Heart left ventricle (tissue), 16 donors: ENCODE data around the gene KLK2. TPM values are rescaled to one million over a fixed set of nuclear protein-coding genes. Genes with fewer than 3 reads are reported as not detected.

Experiments
- ATAC-seq, 4 donors: fragments of 200-7000 bp; cut with Tn5 transposase; one replicate each; pipeline ENCODE4 v1.9.1; 2020 to 2022; ENCODE audit warnings: moderate library complexity in 4 of 4, mild to moderate bottlenecking in 3 of 4, moderate number of reproducible peaks in 1 of 4
- DNase-seq, 5 donors: peaks; one replicate each; pipeline ENCODE4 v3.0.0-alpha.2; 2020
- H3K27ac ChIP-seq, 12 donors: fragments of 200-600 bp; sonication (generic) in 4 of 12; one replicate each; pipeline versions ENCODE4 v1.5.0 to v1.8.0; 2016 to 2022; ENCODE audit warnings: mild to moderate bottlenecking in 2 of 12
- H3K27me3 ChIP-seq, 9 donors: fragments of 200-600 bp; sonication (generic) in 2 of 9; one replicate each; pipeline versions ENCODE4 v1.5.1 to v1.8.0; 2016 to 2022; ENCODE audit warnings: mild to moderate bottlenecking in 3 of 9
- H3K36me3 ChIP-seq, 9 donors: fragments of 200-600 bp; sonication (generic) in 2 of 9; one replicate each; pipeline versions ENCODE4 v1.5.0 to v1.8.0; 2018 to 2022; ENCODE audit warnings: mild to moderate bottlenecking in 2 of 9
- H3K4me1 ChIP-seq, 12 donors: fragments of 200-600 bp; sonication (generic) in 4 of 12; one replicate each; pipeline versions ENCODE4 v1.5.0 to v1.8.0; 2016 to 2022; ENCODE audit warnings: mild to moderate bottlenecking in 3 of 12
- H3K4me3 ChIP-seq, 12 donors: fragments of 200-600 bp; sonication (generic) in 4 of 12; one replicate each; pipeline versions ENCODE4 v1.5.0 to v1.8.0; 2017 to 2022; ENCODE audit warnings: mild to moderate bottlenecking in 9 of 12, moderate library complexity in 4 of 12
- H3K9me3 ChIP-seq, 12 donors: fragments of 200-600 bp; sonication (generic) in 4 of 12; one replicate each; pipeline versions ENCODE4 v1.5.0 to v1.8.0; 2016 to 2022; ENCODE audit warnings: mild to moderate bottlenecking in 1 of 12
- POLR2A ChIP-seq, 2 donors: fragments of 450-650 bp; IDR thresholded peaks; one replicate each; pipeline ENCODE4 v1.6.1; 2017; ENCODE audit warnings: antibody characterized with exemption in 2 of 2, mild to moderate bottlenecking in 2 of 2, moderate library complexity in 2 of 2
- WGBS, 4 donors: extraction: QIAGEN DNeasy Blood & Tissue Kit in 2 of 4; methylation state at CpG; one replicate each; pipeline versions ENCODE4 v1.1.5 to v1.1.7; 2013 to 2018; 5-methylcytosine and 5-hydroxymethylcytosine counted together
- intact Hi-C, 10 donors: fragments of 100-400 bp; cut with DNase I; formaldehyde crosslinking; loops; one replicate each; pipeline versions ENCODE4 v1.11.1 to v1.14.2; 2022
- polyA plus RNA-seq, 2 donors: library from polyadenylated mRNA; stranded (reverse); fragments of 200-250 nt; gene quantifications; one replicate each; pipeline ENCODE4 v1.2.3, GENCODE V29; 2013
- total RNA-seq, 9 donors: library from RNA; depleted of rRNA in 2 of 9; stranded (reverse); fragments of >200 nt in 2 of 9; fragmentation: NEBNext Ultra II Directional in 3 of 9; extraction: Animal tissue kit (Norgen Biotek cat#: 25700) in 3 of 9; gene quantifications; one replicate each; pipeline versions ENCODE4 v1.1.0 to v1.2.4, GENCODE V29; 2016 to 2023
- TF ChIP-seq, protein P1 (sequence below), 12 donors: fragments of 200-600 bp; sonication (generic) in 4 of 12; IDR thresholded peaks; one replicate each; pipeline versions ENCODE4 v1.5.0 to v1.8.0; 2018 to 2022; ENCODE audit warnings: antibody characterized with exemption in 12 of 12, mild to moderate bottlenecking in 5 of 12
- donor health status: ischemic (EF 13 %, LVEDD 7.1; RV severe dilation, severe dysfunction).
- donor health status: healthy with polysubstance abuse.
- donor health status: DM: no; HTN: yes; CAD: no.
- donor health status: DM: no; HTN: no; CAD: no.
- donor health status: ischemic (EF 25% LVEDD 6.9; RV normal size, moderate dysfunction).
- donor health status: ischemic (EF 25% LVEDD 5.7; RV mildly dilated, moderate dysfunction).
- donor health status: healthy.
- donor health status: DM: yes; HTN: yes; CAD: no.
- donor health status: ischemic (EF 35%, LVEDD 5.7; RV mildly dilated, moderate dysfunction).
- donor health status: nonischemic (EF 11% LVEDD 7.7; RV severe dilation, severe dysfunction).
- donor health status: DM: yes; HTN: yes; CAD: no.
- donor health status: PGD.
- donor health status: ischemic (EF 29% LVEDD 5.4; RV normal size, mild dysfunction).
- donor health status: nonischemic (EF 23%, LVEDD 6.1; RV moderate dilation, normal function).

Gene KLK2
- total and polyA plus RNA-seq, 11 donors: not detected

DNA sequence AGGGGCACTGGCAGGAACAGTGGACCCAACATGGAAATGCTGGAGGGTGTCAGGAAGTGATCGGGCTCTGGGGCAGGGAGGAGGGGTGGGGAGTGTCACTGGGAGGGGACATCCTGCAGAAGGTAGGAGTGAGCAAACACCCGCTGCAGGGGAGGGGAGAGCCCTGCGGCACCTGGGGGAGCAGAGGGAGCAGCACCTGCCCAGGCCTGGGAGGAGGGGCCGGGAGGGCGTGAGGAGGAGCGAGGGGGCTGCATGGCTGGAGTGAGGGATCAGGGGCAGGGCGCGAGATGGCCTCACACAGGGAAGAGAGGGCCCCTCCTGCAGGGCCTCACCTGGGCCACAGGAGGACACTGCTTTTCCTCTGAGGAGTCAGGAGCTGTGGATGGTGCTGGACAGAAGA lies 4.1 kb downstream of the KLK2 start:
- intact Hi-C loops: no loop called here
- TF ChIP-seq POLR2A (IDR thresholded peaks at IDR 0.05): no peak
- TF ChIP-seq, protein P1, sequence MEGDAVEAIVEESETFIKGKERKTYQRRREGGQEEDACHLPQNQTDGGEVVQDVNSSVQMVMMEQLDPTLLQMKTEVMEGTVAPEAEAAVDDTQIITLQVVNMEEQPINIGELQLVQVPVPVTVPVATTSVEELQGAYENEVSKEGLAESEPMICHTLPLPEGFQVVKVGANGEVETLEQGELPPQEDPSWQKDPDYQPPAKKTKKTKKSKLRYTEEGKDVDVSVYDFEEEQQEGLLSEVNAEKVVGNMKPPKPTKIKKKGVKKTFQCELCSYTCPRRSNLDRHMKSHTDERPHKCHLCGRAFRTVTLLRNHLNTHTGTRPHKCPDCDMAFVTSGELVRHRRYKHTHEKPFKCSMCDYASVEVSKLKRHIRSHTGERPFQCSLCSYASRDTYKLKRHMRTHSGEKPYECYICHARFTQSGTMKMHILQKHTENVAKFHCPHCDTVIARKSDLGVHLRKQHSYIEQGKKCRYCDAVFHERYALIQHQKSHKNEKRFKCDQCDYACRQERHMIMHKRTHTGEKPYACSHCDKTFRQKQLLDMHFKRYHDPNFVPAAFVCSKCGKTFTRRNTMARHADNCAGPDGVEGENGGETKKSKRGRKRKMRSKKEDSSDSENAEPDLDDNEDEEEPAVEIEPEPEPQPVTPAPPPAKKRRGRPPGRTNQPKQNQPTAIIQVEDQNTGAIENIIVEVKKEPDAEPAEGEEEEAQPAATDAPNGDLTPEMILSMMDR (IDR thresholded peaks at IDR 0.05): no peak
- no peak for DNase-seq
- H3K27me3 ChIP-seq: peaks cover 0 to 62% (median 11%) of the 10 kb centered on the region in 9 donors
- H3K9me3 ChIP-seq: no peaks in the 10 kb centered on the region
- no peaks in the 10 kb centered on the region for H3K36me3 ChIP-seq
- H3K27ac ChIP-seq: no peak overlapping the region
- no peak for ATAC-seq
- H3K4me1 ChIP-seq: no peaks in the 10 kb centered on the region
- H3K4me3 ChIP-seq: no peak overlapping the region
- 18 to 23% (median 21%) methylated on average over 8 of the region's 8 CpGs for WGBS, 4 donors

DNA sequence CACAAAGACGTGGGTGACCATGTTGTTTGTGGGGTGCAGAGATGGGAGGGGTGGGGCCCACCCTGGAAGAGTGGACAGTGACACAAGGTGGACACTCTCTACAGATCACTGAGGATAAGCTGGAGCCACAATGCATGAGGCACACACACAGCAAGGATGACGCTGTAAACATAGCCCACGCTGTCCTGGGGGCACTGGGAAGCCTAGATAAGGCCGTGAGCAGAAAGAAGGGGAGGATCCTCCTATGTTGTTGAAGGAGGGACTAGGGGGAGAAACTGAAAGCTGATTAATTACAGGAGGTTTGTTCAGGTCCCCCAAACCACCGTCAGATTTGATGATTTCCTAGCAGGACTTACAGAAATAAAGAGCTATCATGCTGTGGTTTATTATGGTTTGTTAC lies 5.6 kb downstream of the KLK2 start:
- DNase-seq (no peak), ATAC-seq (no peak)
- Histone ChIP-seq H3K4me1 (no peaks in the 10 kb centered on the region), H3K9me3 (no peaks in the 10 kb centered on the region), H3K36me3 (no peaks in the 10 kb centered on the region), H3K27me3 (peaks cover 0 to 51% (median 11%) of the 10 kb centered on the region in 9 donors), H3K27ac (no peak overlapping the region), H3K4me3 (no peak overlapping the region)
- intact Hi-C loops: no loop called here
- TF ChIP-seq, protein P1 (IDR thresholded peaks at IDR 0.05): no peak
- TF ChIP-seq POLR2A (IDR thresholded peaks at IDR 0.05): no peak
- WGBS, 4 donors: 41 to 49% (median 46%) methylated on average over 5 of the region's 5 CpGs

DNA sequence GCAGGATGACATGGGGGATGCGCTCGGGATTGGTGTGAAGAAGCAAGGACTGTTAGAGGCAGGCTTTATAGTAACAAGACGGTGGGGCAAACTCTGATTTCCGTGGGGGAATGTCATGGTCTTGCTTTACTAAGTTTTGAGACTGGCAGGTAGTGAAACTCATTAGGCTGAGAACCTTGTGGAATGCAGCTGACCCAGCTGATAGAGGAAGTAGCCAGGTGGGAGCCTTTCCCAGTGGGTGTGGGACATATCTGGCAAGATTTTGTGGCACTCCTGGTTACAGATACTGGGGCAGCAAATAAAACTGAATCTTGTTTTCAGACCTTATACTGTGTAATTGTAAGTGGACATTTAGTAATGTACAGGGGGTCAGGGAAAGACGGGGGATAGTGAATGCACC lies 7.0 kb downstream of the KLK2 start:
- ATAC-seq (no peak), DNase-seq (no peak)
- Histone ChIP-seq H3K4me1 (no peaks in the 10 kb centered on the region), H3K27ac (no peak overlapping the region), H3K36me3 (no peaks in the 10 kb centered on the region), H3K27me3 (peaks cover 0 to 52% (median 7%) of the 10 kb centered on the region in 9 donors), H3K4me3 (no peak overlapping the region), H3K9me3 (no peaks in the 10 kb centered on the region)
- intact Hi-C loops: no loop called here
- 72 to 78% (median 75%) methylated on average over 5 of the region's 5 CpGs for WGBS, 4 donors
- TF ChIP-seq, protein P1 (IDR thresholded peaks at IDR 0.05): no peak
- no peak for TF ChIP-seq POLR2A (IDR thresholded peaks at IDR 0.05)

DNA sequence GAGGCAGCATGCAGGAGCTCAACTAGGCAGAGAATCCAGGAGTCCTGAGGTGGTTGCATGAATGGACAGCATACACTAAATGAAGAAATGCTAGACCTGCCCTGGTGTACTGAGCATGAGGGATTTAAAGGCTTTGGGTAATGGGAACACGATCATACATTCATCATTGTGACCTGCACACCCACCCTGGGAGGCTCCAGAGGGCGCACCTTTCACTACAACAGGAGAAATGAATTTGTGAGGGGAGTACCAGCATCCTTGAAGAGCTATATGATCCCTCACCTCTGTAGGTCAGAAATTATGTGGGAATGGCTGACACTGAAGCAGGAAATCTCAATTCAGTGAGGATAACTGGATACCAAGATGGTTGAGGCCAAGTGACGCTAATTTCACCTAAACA lies 8.9 kb downstream of the KLK2 start:
- no peak for ATAC-seq
- Histone ChIP-seq H3K27ac (no peak overlapping the region), H3K4me1 (no peaks in the 10 kb centered on the region), H3K9me3 (no peaks in the 10 kb centered on the region), H3K36me3 (no peaks in the 10 kb centered on the region), H3K27me3 (peaks cover 0 to 52% (median 4%) of the 10 kb centered on the region in 9 donors), H3K4me3 (no peak overlapping the region)
- 47 to 54% (median 51%) methylated on average over 3 of the region's 3 CpGs for WGBS, 4 donors
- intact Hi-C loops: no loop called here
- no peak for DNase-seq
- TF ChIP-seq POLR2A (IDR thresholded peaks at IDR 0.05): no peak
- TF ChIP-seq, protein P1 (IDR thresholded peaks at IDR 0.05): no peak
